GM18499 (cell line): ENCODE measurements around the gene CD80.
A peak's percentile ranks its signal among the peaks of the same experiment; 100 is the strongest.
"Not testable (repeated sequence)": the region's sequence is repeated elsewhere in the genome, so short reads cannot be mapped to it uniquely, and the experiment has no call there.

Experiments
- ATAC-seq: cut with Tn5 transposase; IDR thresholded peaks from one replicate; pipeline ENCODE4 v1.9.1; 2021; ENCODE audit warnings: moderate number of reproducible peaks; ENCODE audit not compliant: insufficient read depth, unreplicated experiment

The CD80 gene

GRCh38 chr3:119585856-119586570, 26.6 kb upstream of the CD80 start:
- ATAC-seq: no peak

DNA sequence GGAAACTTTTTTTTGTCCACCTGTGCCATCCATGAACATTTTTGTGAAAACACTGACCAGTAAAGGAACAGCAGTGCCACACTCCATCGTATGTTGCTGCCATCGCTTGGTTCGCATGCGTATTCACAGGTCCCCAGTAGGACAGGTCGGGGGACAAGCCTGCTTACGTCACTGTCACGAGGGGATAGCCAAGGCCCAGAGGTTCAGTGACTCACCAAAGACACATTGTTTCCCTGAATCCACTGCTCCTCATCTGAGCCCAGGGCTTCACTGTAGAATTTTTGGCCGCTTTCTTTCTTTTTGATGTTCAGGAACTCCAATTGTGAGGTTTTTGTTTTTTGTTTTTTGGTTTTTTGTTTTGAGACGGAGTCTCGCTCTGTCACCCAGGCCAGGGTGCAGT, 25.8 kb upstream of the CD80 start:
- ATAC-seq: no peak

DNA sequence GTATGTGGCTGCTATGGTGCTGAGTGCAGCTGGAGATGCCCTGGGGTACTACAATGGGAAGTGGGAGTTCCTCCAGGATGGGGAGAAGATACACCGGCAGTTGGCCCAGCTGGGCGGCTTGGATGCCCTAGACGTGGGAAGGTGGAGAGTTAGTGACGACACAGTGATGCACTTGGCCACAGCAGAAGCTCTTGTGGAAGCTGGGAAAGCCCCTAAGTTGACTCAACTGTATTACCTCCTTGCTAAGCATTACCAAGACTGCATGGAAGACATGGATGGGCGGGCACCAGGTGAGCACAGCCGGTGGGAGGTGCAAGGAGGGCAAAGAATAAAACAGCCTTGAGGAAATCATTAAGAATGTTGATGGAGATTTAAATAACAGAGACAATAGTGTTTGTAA, 22.8 kb upstream of the CD80 start:
- no peak for ATAC-seq

DNA sequence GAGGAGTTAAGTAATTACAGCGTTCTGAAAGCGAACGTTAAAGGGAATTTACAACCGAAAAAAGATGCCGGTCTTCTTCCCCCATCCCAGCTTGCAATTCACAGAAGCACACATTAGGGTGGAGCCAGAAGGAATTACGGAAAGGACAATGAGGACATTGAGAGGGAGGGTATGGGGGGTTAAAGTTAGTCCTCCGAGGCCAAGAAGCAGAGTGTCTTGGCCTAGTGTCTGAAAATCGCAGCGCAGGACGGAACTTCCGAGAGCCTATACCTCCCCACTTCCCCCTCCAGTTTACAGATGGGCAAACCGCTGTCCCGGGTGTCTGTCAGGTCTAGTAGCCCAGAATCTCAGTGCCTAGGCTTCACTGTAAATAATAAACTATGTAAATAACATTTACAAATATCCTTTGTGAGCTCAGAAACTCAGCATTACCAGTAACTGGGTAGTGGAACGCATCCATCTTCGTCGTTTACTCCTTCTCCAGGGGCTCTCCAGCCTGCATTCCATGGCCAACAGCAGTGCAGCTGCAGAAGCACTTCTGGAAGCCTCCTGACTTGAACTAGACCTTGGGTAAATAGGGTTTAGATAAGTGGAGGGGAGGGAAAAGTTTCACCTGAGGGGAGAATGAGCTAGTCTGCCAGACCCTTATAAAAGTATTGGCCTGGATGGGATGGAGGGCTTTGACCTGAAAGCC, 20.8 kb upstream of the CD80 start:
- peak; percentile 36 for ATAC-seq

- ATAC-seq: peak; percentile 40
Observed at GRCh38 chr3:119579366-119580066, 20.1 kb upstream of the CD80 start, which contains the start of gene ADPRH. Gene ADPRH, plus strand, starts transcription at chr3:119579492. Its CDS starts 2,678 bp downstream, at chr3:119582170.

- no peak for ATAC-seq
Observed at GRCh38 chr3:119575507-119575906, 16.1 kb upstream of the CD80 start.

GRCh38 chr3:119571688-119572087, 12.3 kb upstream of the CD80 start:
- ATAC-seq: no peak

DNA sequence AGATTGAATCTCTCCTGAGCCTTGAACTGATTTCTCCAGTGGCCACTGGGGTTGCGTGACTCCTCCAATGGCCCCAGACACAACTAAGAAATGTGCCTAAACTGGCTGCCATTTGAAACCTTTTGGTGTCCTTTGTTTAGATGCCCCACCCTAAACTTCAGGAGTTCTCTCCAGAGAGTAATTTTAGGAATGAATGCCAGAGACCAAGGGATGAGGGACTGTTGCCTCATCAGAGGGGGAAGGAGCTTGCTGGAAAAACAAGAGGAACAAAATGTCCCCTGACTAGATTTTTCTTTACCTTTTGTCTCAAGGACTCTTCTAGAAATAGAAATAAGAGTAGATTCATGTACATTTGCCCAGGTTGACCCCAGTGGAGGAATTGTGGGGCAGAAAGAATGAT, 11.8 kb upstream of the CD80 start:
- no peak for ATAC-seq

DNA sequence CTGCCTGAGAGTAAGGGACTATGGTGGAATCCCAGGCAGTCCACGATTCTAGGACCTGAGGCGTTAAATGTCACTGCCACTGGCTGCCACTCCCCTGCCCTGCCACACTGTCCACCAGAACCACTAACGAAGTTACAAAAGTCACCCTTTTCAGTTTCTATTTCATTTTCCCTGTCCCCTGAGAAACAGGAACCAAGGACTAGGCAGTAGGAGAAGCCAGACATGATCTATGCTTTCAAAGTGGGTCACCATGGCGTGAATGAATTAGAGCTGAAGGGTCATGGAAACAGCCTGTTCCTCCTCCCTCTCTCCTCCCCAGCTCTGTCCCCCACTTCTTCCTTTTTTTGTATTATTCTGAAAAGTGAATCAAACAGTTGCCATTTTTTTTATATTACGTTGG, 10.8 kb upstream of the CD80 start:
- ATAC-seq: no peak

- no peak for ATAC-seq
Observed at GRCh38 chr3:119569156-119569555, 9.7 kb upstream of the CD80 start.

DNA sequence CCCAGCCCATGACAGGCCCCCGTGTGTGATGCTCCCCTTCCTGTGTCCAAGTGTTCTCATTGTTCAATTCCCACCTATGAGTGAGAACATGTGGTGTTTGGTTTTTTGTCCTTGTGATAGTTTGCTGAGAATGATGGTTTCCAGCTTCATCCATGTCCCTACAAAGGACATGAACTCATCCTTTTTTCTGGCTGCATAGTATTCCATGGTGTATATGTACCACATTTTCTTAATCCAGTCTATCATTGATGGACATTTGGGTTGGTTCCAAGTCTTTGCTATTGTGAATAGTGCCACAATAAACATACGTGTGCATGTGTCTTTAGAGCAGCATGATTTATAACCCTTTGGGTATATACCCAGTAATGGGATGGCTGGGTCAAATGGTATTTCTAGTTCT, 3.9 kb upstream of the CD80 start:
- ATAC-seq: not testable (repeated sequence)

- ATAC-seq: peak; percentile 60
Observed at GRCh38 chr3:119562307-119562961, 3.0 kb upstream of the CD80 start.

GRCh38 chr3:119560160-119560559, 746 bp upstream of the CD80 start:
- ATAC-seq: no peak

- no peak for ATAC-seq
Observed at GRCh38 chr3:119558626-119559317, 642 bp downstream of the CD80 start.

DNA sequence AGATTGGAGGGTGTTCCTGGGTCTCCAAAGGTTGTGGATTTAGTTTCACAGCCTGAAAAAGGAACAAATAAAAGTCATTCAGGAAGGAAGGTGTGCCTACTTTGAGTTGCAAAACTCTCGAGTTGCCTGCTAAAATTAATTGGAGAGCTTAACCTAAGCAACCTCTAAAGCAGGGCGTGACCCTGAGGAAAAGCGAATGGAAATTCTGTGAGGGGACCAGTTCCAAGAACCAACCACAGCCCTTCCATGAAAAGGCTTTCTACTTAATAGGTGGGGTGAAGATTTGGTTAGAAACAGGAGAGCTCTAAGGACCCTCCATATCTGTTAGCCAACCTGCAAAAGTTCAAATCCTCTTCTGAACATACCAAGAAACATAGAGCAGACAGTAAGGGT, 1.5 kb downstream of the CD80 start:
- ATAC-seq: no peak

DNA sequence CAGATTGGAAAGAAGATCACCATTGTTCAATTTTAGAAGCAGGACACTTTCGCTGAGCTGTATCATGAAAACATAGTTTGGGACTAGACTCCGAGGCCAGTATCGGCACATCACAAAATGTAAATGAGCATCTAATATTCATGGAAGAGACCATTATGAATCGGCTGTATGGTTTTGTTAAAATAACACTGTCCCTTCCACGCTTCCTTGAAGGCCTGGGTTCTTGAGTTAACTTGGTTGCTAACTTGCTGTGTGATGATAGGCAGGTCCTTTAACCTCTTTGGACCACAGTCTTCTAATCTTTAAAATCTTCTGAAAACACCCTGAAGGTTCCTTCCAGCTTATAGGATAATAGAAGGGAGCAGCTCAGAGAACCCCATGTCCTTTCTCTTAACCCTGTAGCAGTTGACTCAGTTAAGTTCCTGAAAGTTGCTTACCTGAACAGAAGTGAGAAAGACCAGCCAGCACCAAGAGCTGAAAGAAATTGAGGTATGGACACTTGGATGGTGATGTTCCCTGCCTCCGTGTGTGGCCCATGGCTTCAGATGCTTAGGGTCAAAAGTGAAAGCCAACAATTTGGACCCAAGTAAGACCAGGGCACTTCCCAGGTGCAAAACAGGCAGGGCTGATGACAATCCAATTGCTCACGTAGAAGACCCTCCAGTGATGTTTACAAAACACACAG, 2.1 kb downstream of the CD80 start:
- ATAC-seq: no peak

DNA sequence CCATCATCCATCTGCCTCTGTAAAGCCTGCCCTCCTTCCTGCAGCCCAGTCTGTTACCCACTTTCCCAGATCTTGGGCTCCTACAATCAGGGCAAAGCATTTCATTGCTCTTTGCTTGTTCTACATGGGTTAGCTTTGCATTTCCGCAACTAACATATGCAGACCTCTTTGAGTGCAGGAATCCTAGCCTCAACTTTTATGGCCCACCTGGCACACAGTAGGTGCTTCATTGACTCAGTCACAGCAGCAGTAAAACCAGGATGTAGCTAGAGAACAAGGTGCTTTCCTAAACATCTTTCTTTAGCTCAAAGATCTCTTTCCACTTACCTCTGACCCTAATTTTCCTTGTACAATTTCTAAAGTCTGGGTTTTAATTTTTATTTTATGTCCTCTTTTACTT, 3.5 kb downstream of the CD80 start:
- no peak for ATAC-seq

DNA sequence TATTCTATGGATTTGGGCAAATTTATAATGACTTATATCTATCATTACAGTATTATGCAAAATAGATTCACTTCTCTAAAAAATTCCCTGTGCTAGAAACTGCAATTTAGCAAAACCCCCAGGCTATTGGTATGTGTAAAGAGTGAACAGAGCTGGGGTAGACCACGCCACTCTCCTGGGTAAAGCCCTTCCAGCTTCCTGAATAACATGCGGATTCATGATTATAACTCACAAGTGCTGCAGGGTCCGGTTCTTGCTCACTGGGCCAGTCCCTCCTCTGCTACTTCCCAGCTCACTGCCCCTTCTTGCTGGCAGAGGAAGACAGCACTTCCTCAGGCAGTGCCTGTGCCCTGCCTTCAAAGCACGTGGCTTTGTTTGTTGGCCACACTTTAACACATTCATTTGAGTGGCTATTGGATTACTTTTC, 4.1 kb downstream of the CD80 start:
- no peak for ATAC-seq

DNA sequence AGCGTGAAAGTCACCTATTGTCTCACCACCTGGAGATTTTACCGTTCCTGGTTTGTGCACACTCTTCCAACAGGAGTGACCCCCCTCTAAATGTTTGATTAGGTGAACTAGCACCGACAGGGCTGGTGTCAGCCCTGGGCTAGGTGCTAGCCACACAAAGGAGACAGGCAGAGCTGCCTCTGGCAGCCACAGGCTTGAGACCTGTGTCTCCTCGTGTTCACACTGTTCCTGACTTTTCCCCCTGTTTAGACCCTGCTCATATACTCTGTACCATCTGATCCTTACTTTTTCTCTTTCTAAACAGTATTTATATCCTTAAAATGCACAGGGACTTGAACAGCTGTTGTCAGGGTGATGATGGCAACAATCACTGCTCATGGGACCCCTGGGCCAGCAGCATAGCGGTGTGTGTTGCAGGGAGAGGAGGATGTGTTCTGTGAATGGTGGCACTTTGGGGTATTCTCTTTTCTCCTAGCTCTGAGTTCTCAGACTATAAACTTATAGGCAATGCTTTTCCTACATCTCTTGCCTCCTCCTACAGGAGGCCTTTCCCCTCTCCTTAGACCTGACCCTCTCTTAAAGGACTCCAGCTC, 5.5 kb downstream of the CD80 start:
- no peak for ATAC-seq
